ENCODE data around the gene KCTD16. TPM values are rescaled to one million over a fixed set of nuclear protein-coding genes. Genes with fewer than 3 reads are reported as not detected.

KCTD16 gene
- total RNA-seq, 1 donor from 2014 or later = 4.8 TPM

GRCh38 chr5:144429905-144430304 is 259.2 kb downstream of the KCTD16 start:
- TF ChIP-seq CTCF (IDR thresholded peaks at IDR 0.05; ENCODE audit: unreplicated experiment) = no peak
- Mint-ChIP-seq H3K27ac (no peak overlapping the region), H3K27me3 (ENCODE audit: low read depth) (peaks cover 85% of the 10 kb centered on the region), H3K9me3 (peaks cover 6% of the 10 kb centered on the region), H3K36me3 (no peaks in the 10 kb centered on the region), H3K4me1 (peaks cover 11% of the 10 kb centered on the region), H3K4me3 (no peak overlapping the region)
- no peak for DNase-seq (ENCODE audit: low spot score in 2 of 2, unreplicated experiment in 2 of 2)

- TF ChIP-seq CTCF (IDR thresholded peaks at IDR 0.05; ENCODE audit: unreplicated experiment) = no peak
- H3K4me3 Mint-ChIP-seq = no peak overlapping the region
- peaks cover 79% of the 10 kb centered on the region for H3K27me3 Mint-ChIP-seq (ENCODE audit: low read depth)
- no peak overlapping the region for H3K27ac Mint-ChIP-seq
- no peaks in the 10 kb centered on the region for H3K36me3 Mint-ChIP-seq
- H3K9me3 Mint-ChIP-seq = no peaks in the 10 kb centered on the region
- H3K4me1 Mint-ChIP-seq = peaks cover 7% of the 10 kb centered on the region
- no peak for DNase-seq (ENCODE audit: low spot score in 2 of 2, unreplicated experiment in 2 of 2)
Observed at GRCh38 chr5:144433140-144433822, 262.6 kb downstream of the KCTD16 start.

GRCh38 chr5:144433893-144434292 is 263.2 kb downstream of the KCTD16 start:
- no peak for TF ChIP-seq CTCF (IDR thresholded peaks at IDR 0.05; ENCODE audit: unreplicated experiment)
- Mint-ChIP-seq H3K9me3 (no peaks in the 10 kb centered on the region), H3K4me1 (peaks cover 1% of the 10 kb centered on the region), H3K27ac (no peak overlapping the region), H3K4me3 (no peak overlapping the region), H3K27me3 (ENCODE audit: low read depth) (peaks cover 79% of the 10 kb centered on the region), H3K36me3 (no peaks in the 10 kb centered on the region)
- no peak for DNase-seq (ENCODE audit: low spot score in 2 of 2, unreplicated experiment in 2 of 2)

- peaks cover 3% of the 10 kb centered on the region for H3K36me3 Mint-ChIP-seq
- no peak for TF ChIP-seq CTCF (IDR thresholded peaks at IDR 0.05; ENCODE audit: unreplicated experiment)
- H3K27me3 Mint-ChIP-seq (ENCODE audit: low read depth) = peaks cover 68% of the 10 kb centered on the region
- H3K27ac Mint-ChIP-seq = no peak overlapping the region
- H3K4me1 Mint-ChIP-seq = no peaks in the 10 kb centered on the region
- peaks cover 3% of the 10 kb centered on the region for H3K9me3 Mint-ChIP-seq
- H3K4me3 Mint-ChIP-seq = no peak overlapping the region
- DNase-seq (ENCODE audit: low spot score in 2 of 2, unreplicated experiment in 2 of 2) = no peak
Observed at GRCh38 chr5:144436007-144436406, 265.3 kb downstream of the KCTD16 start.

- no peak for DNase-seq (ENCODE audit: low spot score in 2 of 2, unreplicated experiment in 2 of 2)
- Mint-ChIP-seq H3K4me1 (no peaks in the 10 kb centered on the region), H3K27ac (no peak overlapping the region), H3K27me3 (ENCODE audit: low read depth) (peaks cover 49% of the 10 kb centered on the region), H3K36me3 (peaks cover 8% of the 10 kb centered on the region), H3K4me3 (no peak overlapping the region), H3K9me3 (peaks cover 12% of the 10 kb centered on the region)
- no peak for TF ChIP-seq CTCF (IDR thresholded peaks at IDR 0.05; ENCODE audit: unreplicated experiment)
Observed at GRCh38 chr5:144438237-144438636, 267.6 kb downstream of the KCTD16 start.

All from mesothelial cell of epicardium (in vitro differentiated cells).